ENCODE measurements around the gene GABRA6. TPM values are rescaled to one million over a fixed set of nuclear protein-coding genes. Genes with fewer than 3 reads are reported as not detected.

GABRA6 gene
- total RNA-seq, 1 donor from 2014 or later, result not detected

DNA sequence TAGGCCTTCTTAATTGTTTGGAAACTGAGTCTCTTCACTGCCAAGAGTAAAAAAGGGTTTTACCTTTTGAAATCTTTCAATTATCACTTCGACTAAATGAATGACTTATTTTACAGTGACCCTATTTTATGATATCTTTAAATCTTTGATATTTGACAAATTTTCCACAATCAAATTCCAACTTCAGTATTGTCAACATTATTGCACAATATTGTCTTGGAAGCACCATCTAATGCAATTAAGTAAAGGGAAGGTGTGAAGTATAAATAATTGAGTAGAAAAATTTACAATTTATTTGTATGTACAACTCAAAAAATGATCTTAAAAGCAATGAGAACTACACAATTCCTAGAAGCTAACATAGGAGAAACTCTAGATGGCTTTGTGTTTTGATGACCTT, 49.2 kb downstream of the GABRA6 start:
- Histone ChIP-seq H3K9ac (no peak overlapping the region), H3K27me3 (no peaks in the 10 kb centered on the region), H3K79me2 (ENCODE audit: low read depth) (no peaks in the 10 kb centered on the region), H3K27ac (no peak overlapping the region), H3K9me3 (ENCODE audit: low read depth) (no peaks in the 10 kb centered on the region), H2AFZ (replicated peaks) (no peak overlapping the region), H3K36me3 (no peaks in the 10 kb centered on the region), H4K20me1 (ENCODE audit: low read depth) (no peaks in the 10 kb centered on the region), H3K4me2 (no peak overlapping the region), H3F3A (ENCODE audit: low read depth) (no peaks in the 10 kb centered on the region), H3K4me3 (no peak overlapping the region), H3K4me1 (no peaks in the 10 kb centered on the region)
- H3K4me1 Mint-ChIP-seq, result peaks cover 6% of the 10 kb centered on the region
- H3K4me3 Mint-ChIP-seq, result no peak overlapping the region
- no peak overlapping the region for H3K27ac Mint-ChIP-seq
- no peaks in the 10 kb centered on the region for H3K36me3 Mint-ChIP-seq
- H3K27me3 Mint-ChIP-seq (ENCODE audit: insufficient read depth, low read depth), result no peaks in the 10 kb centered on the region
- no peaks in the 10 kb centered on the region for H3K9me3 Mint-ChIP-seq
- no peak for DNase-seq (ENCODE audit: low spot score)
- TF ChIP-seq, protein P1, sequence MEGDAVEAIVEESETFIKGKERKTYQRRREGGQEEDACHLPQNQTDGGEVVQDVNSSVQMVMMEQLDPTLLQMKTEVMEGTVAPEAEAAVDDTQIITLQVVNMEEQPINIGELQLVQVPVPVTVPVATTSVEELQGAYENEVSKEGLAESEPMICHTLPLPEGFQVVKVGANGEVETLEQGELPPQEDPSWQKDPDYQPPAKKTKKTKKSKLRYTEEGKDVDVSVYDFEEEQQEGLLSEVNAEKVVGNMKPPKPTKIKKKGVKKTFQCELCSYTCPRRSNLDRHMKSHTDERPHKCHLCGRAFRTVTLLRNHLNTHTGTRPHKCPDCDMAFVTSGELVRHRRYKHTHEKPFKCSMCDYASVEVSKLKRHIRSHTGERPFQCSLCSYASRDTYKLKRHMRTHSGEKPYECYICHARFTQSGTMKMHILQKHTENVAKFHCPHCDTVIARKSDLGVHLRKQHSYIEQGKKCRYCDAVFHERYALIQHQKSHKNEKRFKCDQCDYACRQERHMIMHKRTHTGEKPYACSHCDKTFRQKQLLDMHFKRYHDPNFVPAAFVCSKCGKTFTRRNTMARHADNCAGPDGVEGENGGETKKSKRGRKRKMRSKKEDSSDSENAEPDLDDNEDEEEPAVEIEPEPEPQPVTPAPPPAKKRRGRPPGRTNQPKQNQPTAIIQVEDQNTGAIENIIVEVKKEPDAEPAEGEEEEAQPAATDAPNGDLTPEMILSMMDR (IDR thresholded peaks at IDR 0.05), result no peak

DNA sequence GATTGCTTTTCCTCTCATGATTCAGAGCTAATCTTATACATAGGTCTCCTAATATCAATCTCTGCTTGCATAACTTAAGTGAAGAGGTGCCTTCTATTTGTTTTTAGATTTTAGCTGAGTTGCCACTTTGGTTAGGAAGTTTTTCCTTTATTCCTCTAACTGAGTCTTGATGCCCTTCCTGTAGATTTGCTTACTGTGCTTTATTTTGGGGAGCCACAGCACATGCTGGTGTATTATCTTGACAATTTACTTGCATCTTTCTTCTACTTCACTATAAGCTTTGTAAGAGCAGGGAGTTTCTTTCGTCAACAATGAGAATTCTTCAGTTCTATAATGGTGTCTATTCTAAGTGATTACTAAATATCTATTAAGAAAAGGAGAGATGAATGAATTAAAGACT, 54.9 kb downstream of the GABRA6 start:
- TF ChIP-seq EZH2phosphoT487 (IDR thresholded peaks at IDR 0.05) (no peak), EZH2 (IDR thresholded peaks at IDR 0.05) (no peak)
- TF ChIP-seq, protein P1 (IDR thresholded peaks at IDR 0.05), result no peak
- no peak overlapping the region for H3K9ac ChIP-seq
- no peaks in the 10 kb centered on the region for H3K36me3 ChIP-seq
- no peak overlapping the region for H3K27ac Mint-ChIP-seq
- no peaks in the 10 kb centered on the region for H4K20me1 ChIP-seq (ENCODE audit: low read depth)
- no peaks in the 10 kb centered on the region for H3K4me1 ChIP-seq
- H3K4me1 Mint-ChIP-seq, result no peaks in the 10 kb centered on the region
- H3K4me3 Mint-ChIP-seq, result no peak overlapping the region
- H3K4me2 ChIP-seq, result no peak overlapping the region
- H3K9me3 ChIP-seq (ENCODE audit: low read depth), result no peaks in the 10 kb centered on the region
- no peaks in the 10 kb centered on the region for H3K27me3 ChIP-seq
- H3K36me3 Mint-ChIP-seq, result no peaks in the 10 kb centered on the region
- no peaks in the 10 kb centered on the region for H3K9me3 Mint-ChIP-seq
- H3F3A ChIP-seq (ENCODE audit: low read depth), result no peaks in the 10 kb centered on the region
- H3K4me3 ChIP-seq, result no peak overlapping the region
- no peak for DNase-seq (ENCODE audit: low spot score)
- H3K79me2 ChIP-seq (ENCODE audit: low read depth), result no peaks in the 10 kb centered on the region
- no peaks in the 10 kb centered on the region for H3K27me3 Mint-ChIP-seq (ENCODE audit: insufficient read depth, low read depth)
- H3K27ac ChIP-seq, result no peak overlapping the region
- no peak overlapping the region for H2AFZ ChIP-seq (replicated peaks)

- no peak overlapping the region for H3K9ac ChIP-seq
- no peaks in the 10 kb centered on the region for H3K36me3 Mint-ChIP-seq
Observed at GRCh38 chr5:161744276-161744675, 58.8 kb downstream of the GABRA6 start.

More at GRCh38 chr5:161744276-161744675, 58.8 kb downstream of the GABRA6 start:
- Histone ChIP-seq H3K27me3 (no peaks in the 10 kb centered on the region), H3K27ac (no peak overlapping the region), H3K4me1 (no peaks in the 10 kb centered on the region), H3K4me2 (no peak overlapping the region), H3F3A (ENCODE audit: low read depth) (no peaks in the 10 kb centered on the region), H3K4me3 (no peak overlapping the region), H3K36me3 (no peaks in the 10 kb centered on the region), H2AFZ (replicated peaks) (no peak overlapping the region), H3K79me2 (ENCODE audit: low read depth) (no peaks in the 10 kb centered on the region), H3K9me3 (ENCODE audit: low read depth) (no peaks in the 10 kb centered on the region), H4K20me1 (ENCODE audit: low read depth) (no peaks in the 10 kb centered on the region)
- Mint-ChIP-seq H3K27ac (no peak overlapping the region), H3K4me3 (no peak overlapping the region), H3K27me3 (ENCODE audit: insufficient read depth, low read depth) (no peaks in the 10 kb centered on the region), H3K4me1 (no peaks in the 10 kb centered on the region), H3K9me3 (no peaks in the 10 kb centered on the region)
- no peak for DNase-seq (ENCODE audit: low spot score)
- TF ChIP-seq, protein P1 (IDR thresholded peaks at IDR 0.05), result no peak
- no peak for TF ChIP-seq EZH2 (IDR thresholded peaks at IDR 0.05)
- no peak for TF ChIP-seq EZH2phosphoT487 (IDR thresholded peaks at IDR 0.05)
